GM12878 (cell line): Measurements from ENCODE around the gene IFITM2. TPM values are rescaled to one million over a fixed set of nuclear protein-coding genes. Genes with fewer than 3 reads are reported as not detected.
A peak's percentile ranks its signal among the peaks of the same experiment; 100 is the strongest.

Experiments
- ATAC-seq: fragments of 200-7000 bp; cut with Tn5 transposase; 3 replicates; pipeline ENCODE4 v1.9.1; 2020; ENCODE audit warnings: mild to moderate bottlenecking, moderate library complexity
- BruUV-seq: library from RNA; stranded (reverse); fragments of 400-500 nt; replicated peaks from 2 replicates; lab custom pipeline; 2021; lab: Mats Ljungman, UMichigan
- CTCF ChIA-PET: fragments of 300-600 bp; sonication (Branson Sonifier 250); formaldehyde crosslinking; extraction: SDS; loops from one replicate; lab custom pipeline; 2021; ENCODE audit warnings: inconsistent platforms; lab: Yijun Ruan, JAX
- POLR2A ChIA-PET: fragments of 350-600 bp; formaldehyde crosslinking; extraction: SDS; loops from one replicate; lab custom pipeline; 2021; ENCODE audit warnings: inconsistent platforms; lab: Charles Lee
- RAD21 ChIA-PET: fragments of 300-600 bp; sonication (Branson Sonifier 250); formaldehyde crosslinking; loops from one replicate; lab custom pipeline; 2023; ENCODE audit warnings: antibody characterized with exemption; ENCODE audit not compliant: unreplicated experiment; lab: Charles Lee
- SMC1A ChIA-PET: fragments of 300-600 bp; sonication (Branson Sonifier 250); formaldehyde crosslinking; loops from one replicate; lab custom pipeline; 2023; ENCODE audit not compliant: unreplicated experiment, uncharacterized antibody; lab: Charles Lee
- DNase-seq: peaks from one replicate; pipeline ENCODE4 v3.0.0-alpha.2; 2011; ENCODE audit warnings: low read depth, low spot score
- FAIRE-seq: peaks from 3 replicates; lab custom pipeline; 2011; peaks lifted over from hg19 to GRCh38; lab: Jason Lieb, UNC
- H2AFZ ChIP-seq: 2 replicates; pipeline ENCODE4 v1.6.0; 2011; ENCODE audit warnings: low read depth, low read length, control low read depth; ENCODE audit not compliant: control insufficient read depth
- H3K27ac ChIP-seq: 2 replicates; pipeline ENCODE4 v1.5.1; 2011; ENCODE audit warnings: control low read depth; ENCODE audit not compliant: control insufficient read depth, insufficient read depth
- H3K27me3 ChIP-seq, 2 experiments: replicated peaks in 1 of 2; 2 replicates each; pipeline versions ENCODE4 v1.6.0 to v1.6.1; 2011; ENCODE audit warnings: low read length in 1 of 2; ENCODE audit not compliant: control insufficient read depth in 2 of 2, insufficient read depth in 2 of 2
- H3K36me3 ChIP-seq, 2 experiments: 2 replicates each; pipeline ENCODE4 v1.5.1; 2011; ENCODE audit warnings: low read length in 1 of 2; ENCODE audit not compliant: control insufficient read depth in 2 of 2, insufficient read depth in 2 of 2
- H3K4me1 ChIP-seq: 2 replicates; pipeline ENCODE4 v1.6.1; 2011; ENCODE audit warnings: mild to moderate bottlenecking, low read length, moderate library complexity, mixed read lengths; ENCODE audit not compliant: control insufficient read depth, insufficient read depth
- H3K4me2 ChIP-seq: 2 replicates; pipeline ENCODE4 v1.6.0; 2011; ENCODE audit warnings: control low read depth; ENCODE audit not compliant: control insufficient read depth, insufficient read depth
- H3K4me3 ChIP-seq: fragments of 200-600 bp; sonication (generic); 2 replicates; pipeline ENCODE4 v1.5.1; 2016
- H3K79me2 ChIP-seq: 2 replicates; pipeline ENCODE4 v1.6.0; 2011; ENCODE audit warnings: low read length; ENCODE audit not compliant: control insufficient read depth, insufficient read depth
- H3K9ac ChIP-seq: 2 replicates; pipeline ENCODE4 v1.8.0; 2011; ENCODE audit warnings: low read length, control low read depth, mixed read lengths; ENCODE audit not compliant: control insufficient read depth, insufficient read depth
- H3K9me3 ChIP-seq: replicated peaks from 3 replicates; pipeline ENCODE4 v1.5.1; 2011; ENCODE audit warnings: mild to moderate bottlenecking, low read length; ENCODE audit not compliant: control insufficient read depth, insufficient read depth
- H4K20me1 ChIP-seq: 2 replicates; pipeline ENCODE4 v1.6.0; 2011; ENCODE audit not compliant: control insufficient read depth, insufficient read depth
- ASH2L ChIP-seq: fragments of 300-600, 200-600 bp; sonication (generic); IDR thresholded peaks from 2 replicates; pipeline ENCODE4 v1.6.1; 2017; ENCODE audit warnings: low read depth, mild to moderate bottlenecking, borderline replicate concordance
- BHLHE40 ChIP-seq, 2 experiments: fragments of 450-650 bp in 1 of 2; IDR thresholded peaks; 2 replicates each; pipeline ENCODE4 v1.6.1; 2011 to 2017; ENCODE audit warnings: low read depth in 2 of 2, borderline replicate concordance in 1 of 2, improper control_type of control experiment in 1 of 2, low read length in 1 of 2, mild to moderate bottlenecking in 1 of 2
- GATAD2B ChIP-seq: fragments of 450-650 bp; conservative IDR thresholded peaks from 2 replicates; pipeline ENCODE4 v1.6.1; 2017; ENCODE audit warnings: low read depth, mild to moderate bottlenecking, moderate library complexity
- HCFC1 ChIP-seq: fragments of 150-350 bp; IDR thresholded peaks from 2 replicates; pipeline ENCODE4 v1.6.1; 2014; ENCODE audit warnings: low read length
- HDGF ChIP-seq: fragments of 450-650 bp; IDR thresholded peaks from 2 replicates; pipeline ENCODE4 v1.6.1; 2016; ENCODE audit warnings: antibody characterized with exemption
- IKZF1 ChIP-seq: fragments of 450-650 bp; conservative IDR thresholded peaks from 2 replicates; pipeline ENCODE4 v1.6.1; 2017; ENCODE audit warnings: antibody characterized with exemption, mild to moderate bottlenecking
- NFYB ChIP-seq: IDR thresholded peaks from 2 replicates; pipeline ENCODE4 v1.6.1; 2011; ENCODE audit warnings: low read depth, mild to moderate bottlenecking, low read length, improper control_type of control experiment, moderate library complexity; ENCODE audit not compliant: insufficient read depth
- POLR2A ChIP-seq: IDR thresholded peaks from 2 replicates; pipeline ENCODE4 v1.6.1; 2011; ENCODE audit warnings: low read depth, mild to moderate bottlenecking, low read length
- POU2F2 ChIP-seq: IDR thresholded peaks from 3 replicates; pipeline ENCODE4 v1.6.1; 2011; ENCODE audit warnings: low read depth, mild to moderate bottlenecking, low read length, borderline replicate concordance
- RELA ChIP-seq: fragments of 450-650 bp; IDR thresholded peaks from 2 replicates; pipeline ENCODE4 v1.8.0; 2014; ENCODE audit warnings: borderline replicate concordance; ENCODE audit not compliant: partially characterized antibody
- RUNX3 ChIP-seq: IDR thresholded peaks from 2 replicates; pipeline ENCODE4 v1.6.1; 2012; ENCODE audit warnings: low read length, inconsistent platforms
- SIN3A ChIP-seq: IDR thresholded peaks from 2 replicates; pipeline ENCODE4 v1.6.1; 2012; ENCODE audit warnings: low read depth, low read length, improper control_type of control experiment
- TARDBP ChIP-seq: IDR thresholded peaks from 2 replicates; pipeline ENCODE4 v1.6.1; 2016; ENCODE audit warnings: borderline replicate concordance
- WGBS: methylation state at CpG from one replicate; pipeline ENCODE4 v1.1.6; 2016; ENCODE audit warnings: low lambda C conversion rate; ENCODE audit not compliant: insufficient replicate concordance, insufficient coverage; ENCODE audit errors: missing lambda C conversion rate; 5-methylcytosine and 5-hydroxymethylcytosine counted together
- in situ Hi-C: fragments of 300-500 bp; cut with MboI; formaldehyde crosslinking; loops from 9 replicates; pipeline ENCODE4 v1.14.3; 2018; ENCODE audit warnings: mixed read lengths
- intact Hi-C: fragments of 100-400 bp; cut with micrococcal nuclease; formaldehyde crosslinking; loops from one replicate; pipeline ENCODE4 v1.14.2; 2022; ENCODE audit not compliant: unreplicated experiment
- polyA plus RNA-seq, 11 experiments: library from polyadenylated mRNA; depleted of rRNA in 4 of 11; unstranded in 6 of 11; stranded (reverse) in 5 of 11; fragments of >200 nt; fragmentation: Nextera tagmentation in 4 of 11; fragmentation: Illumina TruSeq in 1 of 11; extraction: Ambion mirVana in 4 of 11; extraction: Trizol in 1 of 11; gene quantifications; 1 replicate in 1 of 11; 2 replicates in 10 of 11; pipeline versions ENCODE4 v1.2.1 to v1.2.3, GENCODE V29; 2011 to 2016; ENCODE audit warnings: inconsistent platforms in 2 of 11, missing spikeins in 2 of 11, low read depth in 1 of 11
- total RNA-seq, 4 experiments: library from RNA; depleted of rRNA in 3 of 4; stranded (reverse); fragments of >200 nt in 3 of 4; fragmentation: Illumina TruSeq in 1 of 4; extraction: Trizol in 1 of 4; gene quantifications; 2 replicates each; pipeline versions ENCODE4 v1.2.1 to v1.2.3, GENCODE V29; 2013 to 2021
- TF ChIP-seq, protein P1 (sequence below): fragments of 450-650 bp; conservative IDR thresholded peaks from 2 replicates; pipeline ENCODE4 v1.6.1; 2017; ENCODE audit warnings: mild to moderate bottlenecking, moderate library complexity
- TF ChIP-seq, protein P2 (sequence below): fragments of 450-650 bp; IDR thresholded peaks from 2 replicates; pipeline ENCODE4 v1.6.1; 2017; ENCODE audit warnings: antibody characterized with exemption, mild to moderate bottlenecking, moderate library complexity
- TF ChIP-seq, protein P3 (sequence below): fragments of 450-650 bp; IDR thresholded peaks from 2 replicates; pipeline ENCODE4 v1.6.1; 2016; ENCODE audit warnings: mild to moderate bottlenecking

IFITM2 gene
- total and polyA plus RNA-seq, 10 of the 15 experiments (the other 5 are each of a cell fraction or from before 2014, with no cell fraction given): 116 to 3,672 (median 724) TPM

DNA sequence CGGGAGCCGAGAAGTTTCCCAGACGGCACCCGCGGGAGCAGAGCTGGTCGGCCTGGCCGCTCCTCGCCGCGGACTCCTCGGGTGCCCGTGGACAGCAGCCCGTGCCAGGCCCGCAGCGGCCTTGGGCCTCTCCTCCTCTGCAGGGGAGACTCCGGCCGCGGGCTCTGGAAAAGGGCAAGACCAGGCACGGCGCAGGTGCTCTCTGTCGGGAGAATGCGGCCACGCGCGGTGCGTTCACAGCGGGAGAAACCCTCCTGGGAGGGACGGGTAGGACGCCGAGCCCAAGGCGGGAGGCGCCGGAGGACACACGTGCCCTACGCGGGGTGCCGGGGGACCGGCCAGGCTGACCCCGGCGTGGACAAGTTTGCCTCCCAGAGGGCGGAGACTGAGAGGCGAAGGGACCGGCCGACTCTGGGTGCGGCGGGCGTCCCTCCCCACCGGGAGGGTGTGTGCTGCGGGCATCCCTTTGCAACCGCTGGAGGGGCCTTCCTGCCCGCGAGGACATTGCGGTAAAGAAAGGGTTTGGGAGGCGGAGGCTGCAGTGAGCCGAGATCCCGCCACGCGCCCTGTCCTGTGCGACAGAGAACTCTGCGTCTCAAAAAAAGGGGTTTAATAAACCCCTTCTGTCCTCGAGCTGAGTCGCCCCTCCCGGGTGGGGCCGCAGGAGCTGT lies 8.6 kb downstream of the IFITM2 start:
- peak overlapping the region; percentile 99 for H3K9ac ChIP-seq
- CTCF ChIA-PET: interaction anchor here (0.9 to 3.7 kb wide), 8 partner anchors 10 to 132 kb away, joined by 5 to 43 read pairs (median 10); partner anchors contain the start of gene IFITM2
- RAD21 ChIA-PET: interaction anchor here (1.1 to 4.5 kb wide), 7 partner anchors 11 to 66 kb away, joined by 3 to 46 read pairs (median 7); no protein-coding TSS in a partner anchor
- peaks cover 15% of the 10 kb centered on the region for H3K4me1 ChIP-seq
- H3K4me2 ChIP-seq: peak overlapping the region; percentile 97
- no peaks in the 10 kb centered on the region for H3K9me3 ChIP-seq
- H3K27me3 ChIP-seq: no peaks in the 10 kb centered on the region; a peak in 1 of 4 replicates
- SMC1A ChIA-PET: interaction anchor here (0.9 to 4.0 kb wide), 6 partner anchors 10 to 66 kb away, joined by 3 to 42 read pairs (median 12); no protein-coding TSS in a partner anchor
- intact Hi-C loops (no loop called here), in situ Hi-C loops (no loop called here)
- peak overlapping the region; percentile 98 for H3K27ac ChIP-seq
- DNase-seq: no peak
- H3K36me3 ChIP-seq: peaks cover 2 to 5% of the 10 kb centered on the region in 2 experiments; a peak in 3 of 4 replicates
- TF ChIP-seq TARDBP (no peak), BHLHE40 (IDR thresholded peaks at IDR 0.05; ENCODE audit: borderline replicate concordance in 1 of 2, low read depth in 2 of 2, low read length in 1 of 2) (peak in 1 of 2 experiments; percentile 78; a peak in 2 of 4 replicates), SIN3A (0 out of 2 replicates have a peak, but pooled peaks have one; percentile 45), POLR2A (peak; percentile 70), RUNX3 (0 out of 2 replicates have a peak, but pooled peaks have one; percentile 11), HDGF (0 out of 2 replicates have a peak, but pooled peaks have one; percentile 34), IKZF1 (peak; percentile 48), POU2F2 (0 out of 3 replicates have a peak, but pooled peaks have one; percentile 7), NFYB (no peak), GATAD2B (0 out of 2 replicates have a peak, but pooled peaks have one; percentile 38), RELA (peak; percentile 9), HCFC1 (no peak), ASH2L (no peak)
- TF ChIP-seq, protein P1, sequence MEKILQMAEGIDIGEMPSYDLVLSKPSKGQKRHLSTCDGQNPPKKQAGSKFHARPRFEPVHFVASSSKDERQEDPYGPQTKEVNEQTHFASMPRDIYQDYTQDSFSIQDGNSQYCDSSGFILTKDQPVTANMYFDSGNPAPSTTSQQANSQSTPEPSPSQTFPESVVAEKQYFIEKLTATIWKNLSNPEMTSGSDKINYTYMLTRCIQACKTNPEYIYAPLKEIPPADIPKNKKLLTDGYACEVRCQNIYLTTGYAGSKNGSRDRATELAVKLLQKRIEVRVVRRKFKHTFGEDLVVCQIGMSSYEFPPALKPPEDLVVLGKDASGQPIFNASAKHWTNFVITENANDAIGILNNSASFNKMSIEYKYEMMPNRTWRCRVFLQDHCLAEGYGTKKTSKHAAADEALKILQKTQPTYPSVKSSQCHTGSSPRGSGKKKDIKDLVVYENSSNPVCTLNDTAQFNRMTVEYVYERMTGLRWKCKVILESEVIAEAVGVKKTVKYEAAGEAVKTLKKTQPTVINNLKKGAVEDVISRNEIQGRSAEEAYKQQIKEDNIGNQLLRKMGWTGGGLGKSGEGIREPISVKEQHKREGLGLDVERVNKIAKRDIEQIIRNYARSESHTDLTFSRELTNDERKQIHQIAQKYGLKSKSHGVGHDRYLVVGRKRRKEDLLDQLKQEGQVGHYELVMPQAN: 0 out of 2 replicates have a peak, but pooled peaks have one; percentile 25
- TF ChIP-seq, protein P2, sequence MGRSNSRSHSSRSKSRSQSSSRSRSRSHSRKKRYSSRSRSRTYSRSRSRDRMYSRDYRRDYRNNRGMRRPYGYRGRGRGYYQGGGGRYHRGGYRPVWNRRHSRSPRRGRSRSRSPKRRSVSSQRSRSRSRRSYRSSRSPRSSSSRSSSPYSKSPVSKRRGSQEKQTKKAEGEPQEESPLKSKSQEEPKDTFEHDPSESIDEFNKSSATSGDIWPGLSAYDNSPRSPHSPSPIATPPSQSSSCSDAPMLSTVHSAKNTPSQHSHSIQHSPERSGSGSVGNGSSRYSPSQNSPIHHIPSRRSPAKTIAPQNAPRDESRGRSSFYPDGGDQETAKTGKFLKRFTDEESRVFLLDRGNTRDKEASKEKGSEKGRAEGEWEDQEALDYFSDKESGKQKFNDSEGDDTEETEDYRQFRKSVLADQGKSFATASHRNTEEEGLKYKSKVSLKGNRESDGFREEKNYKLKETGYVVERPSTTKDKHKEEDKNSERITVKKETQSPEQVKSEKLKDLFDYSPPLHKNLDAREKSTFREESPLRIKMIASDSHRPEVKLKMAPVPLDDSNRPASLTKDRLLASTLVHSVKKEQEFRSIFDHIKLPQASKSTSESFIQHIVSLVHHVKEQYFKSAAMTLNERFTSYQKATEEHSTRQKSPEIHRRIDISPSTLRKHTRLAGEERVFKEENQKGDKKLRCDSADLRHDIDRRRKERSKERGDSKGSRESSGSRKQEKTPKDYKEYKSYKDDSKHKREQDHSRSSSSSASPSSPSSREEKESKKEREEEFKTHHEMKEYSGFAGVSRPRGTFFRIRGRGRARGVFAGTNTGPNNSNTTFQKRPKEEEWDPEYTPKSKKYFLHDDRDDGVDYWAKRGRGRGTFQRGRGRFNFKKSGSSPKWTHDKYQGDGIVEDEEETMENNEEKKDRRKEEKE: no peak
- TF ChIP-seq, protein P3, sequence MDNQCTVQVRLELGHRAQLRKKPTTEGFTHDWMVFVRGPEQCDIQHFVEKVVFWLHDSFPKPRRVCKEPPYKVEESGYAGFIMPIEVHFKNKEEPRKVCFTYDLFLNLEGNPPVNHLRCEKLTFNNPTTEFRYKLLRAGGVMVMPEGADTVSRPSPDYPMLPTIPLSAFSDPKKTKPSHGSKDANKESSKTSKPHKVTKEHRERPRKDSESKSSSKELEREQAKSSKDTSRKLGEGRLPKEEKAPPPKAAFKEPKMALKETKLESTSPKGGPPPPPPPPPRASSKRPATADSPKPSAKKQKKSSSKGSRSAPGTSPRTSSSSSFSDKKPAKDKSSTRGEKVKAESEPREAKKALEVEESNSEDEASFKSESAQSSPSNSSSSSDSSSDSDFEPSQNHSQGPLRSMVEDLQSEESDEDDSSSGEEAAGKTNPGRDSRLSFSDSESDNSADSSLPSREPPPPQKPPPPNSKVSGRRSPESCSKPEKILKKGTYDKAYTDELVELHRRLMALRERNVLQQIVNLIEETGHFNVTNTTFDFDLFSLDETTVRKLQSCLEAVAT: no peak; the same call in 1 of the 2 replicates
- peak overlapping the region; percentile 87 for H3K4me3 ChIP-seq
- FAIRE-seq: no peak
- BruUV-seq: no TSS peak
- ATAC-seq: no peak
- no peak overlapping the region for H2AFZ ChIP-seq
- H4K20me1 ChIP-seq: no peaks in the 10 kb centered on the region
- 71% methylated on average over 64 of the region's 64 CpGs for WGBS
- POLR2A ChIA-PET: interaction anchor here (0.6 to 4.5 kb wide), 10 partner anchors 8 to 109 kb away, joined by 3 to 45 read pairs (median 6); partner anchors contain the start of genes BET1L and RIC8A
- peaks cover 66% of the 10 kb centered on the region for H3K79me2 ChIP-seq
